IPS-11a (cell line): ENCODE results near the gene ZNF526.

Experiments used
- H3K4me3 ChIP-seq: one replicate; pipeline ENCODE4 v1.5.1; 2013; ENCODE audit warnings: low read depth, low read length, control low read depth

Gene ZNF526

GRCh38 chr19:42246143-42246921, 26.2 kb downstream of the ZNF526 start:
- no peak overlapping the region for H3K4me3 ChIP-seq

DNA sequence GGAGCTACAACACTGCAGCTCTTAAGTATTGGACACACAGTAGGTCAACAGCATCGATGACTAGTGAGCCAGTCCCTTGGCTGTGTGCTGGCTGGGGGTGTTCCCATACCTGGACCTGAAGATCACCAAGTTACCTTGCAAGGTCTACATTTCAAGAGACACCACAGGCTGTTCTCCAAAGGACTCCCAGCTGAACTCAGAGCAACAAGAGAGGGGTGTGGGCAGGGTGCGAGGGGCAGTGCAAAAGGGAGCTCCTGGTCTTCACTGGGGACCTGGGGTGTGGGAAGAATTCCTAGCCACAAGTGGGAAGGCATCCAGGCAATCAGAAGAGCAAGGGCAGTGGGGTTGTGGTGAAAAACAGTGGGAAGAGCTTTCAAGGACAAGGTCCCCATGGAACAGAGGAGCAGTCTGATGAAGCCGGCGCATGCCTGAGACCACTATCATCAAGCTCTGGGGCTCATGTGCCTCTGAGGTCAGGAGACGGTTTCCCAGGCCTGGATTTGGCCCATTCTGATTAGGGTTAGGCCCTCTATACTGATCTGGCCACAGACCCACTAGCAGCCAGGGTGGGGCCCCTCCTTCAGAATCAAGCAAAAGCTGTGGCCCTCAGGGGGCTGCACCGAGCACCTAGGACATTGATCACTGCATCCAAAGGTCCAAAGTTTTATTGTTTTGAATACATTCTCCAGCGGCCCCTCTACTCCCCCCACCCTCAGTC, 27.0 kb downstream of the ZNF526 start:
- H3K4me3 ChIP-seq: no peak overlapping the region

DNA sequence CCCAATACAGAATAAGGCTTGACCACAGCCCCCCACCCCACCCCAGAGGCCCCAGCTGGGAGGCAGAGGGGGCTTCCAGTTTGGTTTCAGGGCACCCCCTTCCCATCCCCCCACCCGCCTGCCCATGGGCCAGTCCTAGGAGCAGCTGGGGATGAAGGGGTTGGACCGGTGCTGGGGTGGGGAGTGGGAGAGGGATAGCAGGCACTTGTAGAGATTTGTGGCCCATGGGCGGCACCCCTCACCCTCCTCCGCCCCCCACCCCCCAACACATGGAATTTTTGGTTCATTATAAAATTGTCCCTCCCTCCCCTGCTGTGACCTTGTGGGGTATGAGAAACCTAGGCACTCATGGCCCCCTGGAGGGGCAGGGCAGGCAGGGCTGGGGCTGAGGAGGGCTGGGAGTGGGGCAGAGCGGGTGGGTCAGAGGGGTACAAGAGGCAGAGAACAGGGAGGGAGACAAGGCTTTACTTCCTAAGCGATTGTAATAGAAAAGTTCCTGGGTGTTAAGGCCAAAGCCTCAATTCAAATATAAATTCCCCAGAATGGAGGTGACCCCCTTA, 27.6 kb downstream of the ZNF526 start:
- no peak overlapping the region for H3K4me3 ChIP-seq

DNA sequence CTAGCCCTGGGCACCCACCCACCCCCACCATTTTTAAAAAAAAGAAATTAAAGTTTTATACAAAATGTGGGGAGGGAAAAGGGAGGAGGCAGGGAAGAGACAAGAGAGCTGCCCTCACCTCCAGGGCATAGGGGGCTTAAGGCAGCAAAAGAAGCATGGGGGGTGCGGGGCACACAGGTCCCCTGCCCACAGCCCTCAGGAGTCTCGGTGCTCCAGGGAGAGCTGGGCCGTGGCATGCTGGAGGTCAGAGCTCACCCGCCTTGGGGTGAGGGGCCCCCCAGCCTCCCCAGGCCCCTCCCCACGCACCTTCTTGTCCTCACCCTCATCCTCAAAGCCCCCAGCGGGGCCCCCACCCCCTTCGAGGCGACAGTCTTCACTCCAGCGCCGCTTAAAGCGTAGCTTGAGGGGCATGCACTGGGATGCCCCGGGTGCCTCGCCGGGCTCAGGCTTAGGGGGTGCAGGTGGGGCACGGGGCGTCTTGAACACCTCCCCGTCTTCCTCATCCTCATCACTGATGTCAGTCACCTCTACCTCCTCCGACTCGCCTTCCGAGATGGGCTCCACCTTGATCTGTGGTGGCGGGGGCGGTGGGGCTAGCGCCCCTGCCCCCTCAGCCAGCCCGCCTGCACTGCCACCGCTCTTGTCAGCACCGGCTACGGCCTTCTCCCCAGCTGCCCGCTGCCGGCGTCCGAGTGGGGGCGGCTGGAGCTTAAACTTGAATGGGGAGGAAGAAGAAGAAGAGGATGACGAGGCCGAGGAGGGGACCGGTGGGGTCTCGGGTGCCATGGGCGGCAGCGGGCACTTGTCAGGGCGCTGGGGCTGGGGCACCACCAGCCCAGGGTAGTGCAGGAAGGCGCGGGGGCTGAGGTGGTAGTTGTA, 28.4 kb downstream of the ZNF526 start:
- H3K4me3 ChIP-seq: no peak overlapping the region

GRCh38 chr19:42249149-42249750, 29.1 kb downstream of the ZNF526 start:
- H3K4me3 ChIP-seq: no peak overlapping the region

GRCh38 chr19:42249769-42250168, 29.7 kb downstream of the ZNF526 start:
- H3K4me3 ChIP-seq: no peak overlapping the region

- H3K4me3 ChIP-seq: no peak overlapping the region
Measured at GRCh38 chr19:42250183-42250665, 30.1 kb downstream of the ZNF526 start.

DNA sequence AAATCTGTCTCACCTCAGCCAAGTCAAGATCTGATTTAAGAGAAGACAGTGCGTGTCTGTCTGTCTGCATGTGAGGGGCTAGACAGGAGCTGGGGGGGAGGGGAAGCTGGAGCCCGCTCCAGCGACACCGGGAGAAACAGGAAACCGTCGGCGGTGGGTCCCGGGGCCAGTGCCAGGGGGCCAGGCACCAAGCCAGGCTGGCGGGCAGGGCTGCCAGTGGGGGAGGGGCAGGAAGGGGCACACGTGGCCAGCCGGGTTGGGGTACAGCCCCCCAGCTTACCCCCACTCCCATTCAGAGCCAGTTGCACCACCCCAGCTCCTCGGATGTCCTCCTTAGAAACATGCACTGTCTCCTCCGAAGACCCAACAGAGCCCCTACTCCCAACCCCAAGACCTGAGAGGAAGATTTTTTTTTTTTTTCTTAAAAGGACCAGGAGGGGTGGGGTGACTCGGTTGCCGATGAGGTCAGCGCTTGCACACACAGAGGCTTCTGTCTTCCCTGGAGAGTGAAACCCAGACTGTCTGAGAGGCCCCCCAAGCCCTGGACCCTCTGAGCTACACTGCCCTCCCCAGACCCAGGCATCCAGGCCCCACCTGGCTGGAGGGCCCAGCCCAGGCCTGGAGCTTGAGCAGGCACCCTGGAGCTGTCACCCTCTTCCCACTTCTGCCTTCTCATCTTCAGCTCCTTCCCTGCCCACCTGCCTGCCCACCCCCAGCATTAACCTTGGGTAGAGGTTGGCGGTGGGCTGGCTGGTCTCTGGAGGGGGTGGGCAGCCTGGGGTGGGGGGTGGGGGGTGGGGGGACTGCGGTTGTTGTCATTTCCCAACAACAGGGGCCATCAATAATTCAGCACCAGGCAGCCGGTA, 30.8 kb downstream of the ZNF526 start:
- H3K4me3 ChIP-seq: no peak overlapping the region

DNA sequence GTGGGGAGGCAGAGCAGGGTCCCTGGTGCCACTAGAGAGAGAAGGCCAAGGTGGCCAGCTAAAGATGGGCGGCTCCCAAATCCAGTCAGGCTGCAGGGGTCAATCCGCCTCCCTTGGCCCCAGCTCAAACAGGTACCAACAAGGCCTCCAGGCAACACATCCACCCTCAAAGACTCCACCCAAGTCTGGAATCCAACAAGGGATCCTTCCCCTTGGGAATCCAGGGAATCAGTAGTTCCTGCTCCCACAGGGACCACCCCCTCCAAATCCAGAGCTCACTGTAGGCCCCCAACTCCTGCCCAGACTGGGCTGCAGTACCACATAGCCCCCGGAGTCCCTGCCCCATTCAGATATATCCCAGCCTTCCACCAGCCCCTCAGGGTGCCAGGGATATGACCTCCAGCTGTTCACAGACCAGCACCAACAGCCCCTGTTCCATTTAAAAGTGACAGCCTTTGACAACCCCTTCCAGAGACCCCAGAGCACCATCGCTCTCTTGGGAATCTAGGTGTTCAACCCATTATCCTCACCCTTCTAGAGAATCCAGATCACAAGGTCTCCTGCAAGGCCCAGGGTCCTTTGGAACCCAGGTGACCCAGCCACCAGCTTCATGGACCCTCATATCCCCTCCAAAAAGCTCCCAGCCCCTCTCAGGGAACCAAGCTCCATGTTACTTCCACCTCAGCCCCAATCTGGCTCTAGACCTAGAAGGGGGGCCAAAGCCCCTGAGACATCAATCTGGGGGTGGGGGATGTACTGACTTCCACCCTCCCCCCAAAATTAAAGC, 31.7 kb downstream of the ZNF526 start:
- H3K4me3 ChIP-seq: no peak overlapping the region

- H3K4me3 ChIP-seq: peak overlapping the region; percentile 67
Measured at GRCh38 chr19:42252365-42253244, 32.5 kb downstream of the ZNF526 start.

GRCh38 chr19:42253245-42254088, 33.4 kb downstream of the ZNF526 start:
- peak overlapping the region; percentile 67 for H3K4me3 ChIP-seq

DNA sequence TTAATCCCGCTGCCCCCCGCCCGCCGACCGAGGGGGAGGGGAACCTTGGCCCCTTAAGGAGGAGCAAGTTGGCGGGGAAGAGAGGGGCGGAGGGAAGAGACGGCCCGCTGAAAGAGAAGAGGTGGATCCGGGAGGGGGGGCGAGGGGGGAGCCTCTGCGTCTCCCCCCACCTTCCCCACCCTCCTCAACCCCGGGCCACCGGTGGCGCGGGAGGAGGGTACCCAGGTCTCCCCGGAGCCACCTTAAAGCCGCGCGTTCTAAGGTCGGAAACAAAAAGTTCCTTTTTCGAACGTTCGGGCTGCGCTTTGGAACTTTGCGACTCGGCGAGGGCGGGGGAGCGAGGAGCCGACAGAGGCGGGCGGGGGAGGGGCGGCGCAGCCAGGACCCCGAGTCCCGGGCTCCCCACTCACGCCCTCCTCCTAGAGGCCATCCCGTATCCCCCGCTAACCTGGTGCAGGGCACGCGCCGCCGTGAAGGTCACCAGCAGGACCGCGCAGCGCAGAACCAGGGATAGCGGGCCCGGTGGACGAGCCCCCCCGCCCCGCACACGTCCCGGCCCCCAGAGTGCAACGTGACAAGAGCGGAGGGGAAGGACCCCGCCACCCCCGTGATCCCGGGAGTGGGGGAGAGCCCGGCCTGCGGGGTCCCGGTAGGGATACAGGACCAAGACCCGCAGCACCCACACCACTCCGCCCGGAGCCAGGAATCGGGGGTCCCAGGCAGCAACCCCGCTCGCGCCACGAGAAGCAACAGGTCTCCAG, 34.2 kb downstream of the ZNF526 start:
- peak overlapping the region; percentile 87 for H3K4me3 ChIP-seq

DNA sequence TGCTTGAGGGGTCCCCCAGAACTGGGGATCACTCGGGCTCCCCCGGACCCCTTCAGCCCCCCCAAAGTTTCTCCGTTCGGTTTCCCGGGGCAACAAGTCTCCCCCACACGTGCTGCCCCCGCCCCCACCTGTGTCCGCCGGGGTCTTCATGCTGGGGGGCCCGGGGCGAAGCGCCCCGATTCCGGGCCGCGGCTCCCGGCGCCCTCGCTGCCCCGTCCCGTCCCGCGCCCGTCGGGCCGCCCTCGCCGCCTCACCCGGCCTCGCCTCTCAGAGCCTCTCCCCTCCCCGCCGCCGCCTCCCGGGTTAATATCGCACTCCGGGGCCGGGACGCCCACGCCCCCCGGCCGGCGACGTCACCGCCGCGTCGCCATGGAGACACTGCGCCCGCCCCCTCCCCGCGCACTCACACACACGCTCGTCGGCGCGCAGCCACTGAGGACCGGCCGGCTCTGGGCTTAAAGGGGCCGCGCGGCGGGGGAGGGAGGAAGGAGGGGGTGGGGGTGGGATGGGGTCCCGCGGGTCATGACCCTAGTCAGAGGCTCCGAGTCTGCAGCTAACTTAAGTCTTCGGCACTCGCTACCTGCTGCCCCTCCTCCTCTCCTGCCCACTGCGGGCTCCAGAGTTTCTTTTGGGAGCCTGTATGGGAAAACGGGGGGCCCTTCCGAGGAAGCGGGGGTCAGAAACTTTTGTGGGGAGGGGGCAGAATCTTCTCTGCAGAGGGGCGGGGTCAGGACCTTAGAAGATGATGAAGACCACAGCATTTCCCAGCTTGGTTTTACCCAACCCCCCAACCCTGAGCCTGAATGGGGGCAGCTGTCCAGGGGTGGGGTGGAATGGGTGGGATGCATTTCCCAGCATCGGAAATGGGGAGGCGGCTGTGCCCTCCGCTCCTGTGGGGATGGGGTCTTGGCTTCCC, 35.0 kb downstream of the ZNF526 start, which contains the start of gene ERF:
Gene ERF (minus strand): TSS at position 279 of the 916 bp plus-strand sequence. CDS start 129 bp downstream, at position 150.
- H3K4me3 ChIP-seq: peak within 1 kb of the TSS; percentile 87

DNA sequence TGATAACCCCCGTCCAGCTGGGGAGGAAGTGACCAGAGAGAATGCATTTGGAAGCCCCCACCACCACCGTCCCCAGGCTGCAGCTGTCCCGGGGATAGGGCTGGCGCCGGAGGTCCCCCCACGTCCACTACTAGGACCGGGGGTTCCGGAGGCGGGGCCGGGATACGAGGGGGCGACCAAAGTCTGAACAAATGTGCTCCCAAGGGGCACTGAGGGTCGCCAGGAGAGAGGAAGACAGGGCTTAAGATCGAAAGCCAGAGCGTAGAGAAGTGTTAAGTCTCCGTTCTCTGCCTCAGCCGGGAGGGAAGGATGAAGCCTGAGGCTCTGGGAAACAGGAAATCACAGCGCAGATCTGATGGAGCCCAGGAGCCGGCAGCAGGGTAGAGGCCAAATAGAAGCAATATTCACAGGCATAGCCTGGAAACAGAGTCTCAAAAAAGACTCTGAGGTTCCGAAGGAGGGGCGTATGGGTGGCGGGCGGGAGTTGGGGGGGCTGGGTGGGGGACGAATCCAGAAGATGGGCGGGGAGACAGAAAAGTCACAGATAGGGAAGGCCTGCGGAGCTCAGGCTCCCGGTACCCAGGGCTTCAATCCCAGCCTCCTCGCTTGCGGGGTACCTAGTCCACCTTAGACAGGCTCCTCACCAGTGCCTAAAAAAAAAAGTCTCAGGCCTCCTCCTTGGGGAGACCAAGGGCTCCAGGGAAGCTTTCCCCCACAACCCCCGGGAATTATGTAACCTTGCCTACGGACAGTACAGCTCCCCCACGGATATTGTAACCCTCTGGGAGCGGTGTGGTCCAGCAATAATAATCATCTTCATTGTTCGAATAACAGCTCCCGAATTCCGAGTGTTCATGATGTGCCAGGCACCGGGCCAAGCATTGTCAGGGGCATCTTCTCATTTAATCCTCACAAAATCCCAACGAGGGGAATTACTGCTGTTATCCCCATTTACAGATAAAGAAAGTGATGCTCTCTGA, 35.9 kb downstream of the ZNF526 start:
- H3K4me3 ChIP-seq: peak overlapping the region; percentile 35
